ENCODE data around the gene NAT10.
A peak's percentile ranks its signal among the peaks of the same experiment; 100 is the strongest.
"Not testable (repeated sequence)": the region's sequence is repeated elsewhere in the genome, so short reads cannot be mapped to it uniquely, and the experiment has no call there.

NAT10 gene

DNA sequence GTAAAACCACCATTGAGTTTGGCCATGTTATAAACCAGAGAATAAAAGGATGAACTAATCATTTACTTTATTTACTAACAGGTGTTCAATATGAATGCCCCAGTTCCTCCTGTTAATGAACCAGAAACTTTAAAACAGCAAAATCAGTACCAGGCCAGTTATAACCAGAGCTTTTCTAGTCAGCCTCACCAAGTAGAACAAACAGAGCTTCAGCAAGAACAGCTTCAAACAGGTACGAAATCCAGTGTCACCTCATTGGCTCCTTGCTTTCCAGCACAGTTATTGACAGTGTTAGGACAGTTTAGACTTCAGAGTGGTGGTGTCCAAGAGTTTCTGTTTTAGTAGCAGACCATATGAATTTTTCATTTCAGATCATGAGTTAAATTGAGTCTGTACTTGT, 13.6 kb upstream of the NAT10 start:
- no peak for TF ChIP-seq Cebpa-rat (IDR thresholded peaks at IDR 0.05)

DNA sequence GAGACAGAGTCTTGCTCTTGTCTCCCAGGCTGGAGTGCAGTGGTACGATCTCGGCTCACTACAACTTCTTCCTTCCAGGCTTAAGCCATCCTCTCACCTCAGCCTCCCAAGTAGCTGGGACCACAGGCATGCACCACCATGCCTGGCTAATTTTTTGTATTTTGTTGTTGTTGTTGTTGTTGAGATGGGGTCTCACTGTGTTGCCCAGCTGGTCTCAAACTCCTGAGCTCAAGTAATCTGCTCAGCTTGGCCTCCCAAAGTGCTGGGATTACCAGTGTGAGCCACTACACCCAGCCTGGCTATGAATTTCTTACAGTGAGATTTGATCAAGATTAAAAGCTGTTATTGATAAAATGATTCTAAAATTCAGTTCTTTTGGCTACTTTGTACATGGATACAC, 10.5 kb upstream of the NAT10 start:
- not testable (repeated sequence) for H3K27me3 ChIP-seq; H3K4me2 ChIP-seq; H3K27ac ChIP-seq; H3K4me3 ChIP-seq; H3K9me3 ChIP-seq (replicated peaks in 1 of 11)
- Histone ChIP-seq H3K9ac (0 out of 22 replicates have a peak overlapping the region, but pooled peaks of 1 of the 11 experiments have one; percentile 13), H3K4me1 (peaks cover 0 to 13% (median 0%) of the 10 kb centered on the region in 10 experiments; a peak in 5 of 20 replicates), H3K36me3 (peaks cover 100% of the 10 kb centered on the region in 11 experiments), H4K20me1 (peaks cover 47 to 96% (median 86%) of the 10 kb centered on the region in 11 experiments; a peak in 21 of 22 replicates)

More for the DNA sequence above, 13.6 kb upstream of the NAT10 start:
- H3K27ac ChIP-seq = no peak overlapping the region
- H3K4me1 ChIP-seq = peaks cover 2 to 7% (median 3%) of the 10 kb centered on the region in 10 experiments; a peak in 16 of 20 replicates
- no peak overlapping the region for H3K4me3 ChIP-seq
- no peaks in the 10 kb centered on the region for H3K27me3 ChIP-seq
- H3K9ac ChIP-seq = no peak overlapping the region
- peaks cover 61 to 100% (median 96%) of the 10 kb centered on the region in 11 experiments; a peak in 21 of 22 replicates for H4K20me1 ChIP-seq
- H3K4me2 ChIP-seq = no peak overlapping the region
- H3K36me3 ChIP-seq = peaks cover 98 to 100% (median 99%) of the 10 kb centered on the region in 11 experiments
- no peaks in the 10 kb centered on the region for H3K9me3 ChIP-seq (replicated peaks in 1 of 11)

DNA sequence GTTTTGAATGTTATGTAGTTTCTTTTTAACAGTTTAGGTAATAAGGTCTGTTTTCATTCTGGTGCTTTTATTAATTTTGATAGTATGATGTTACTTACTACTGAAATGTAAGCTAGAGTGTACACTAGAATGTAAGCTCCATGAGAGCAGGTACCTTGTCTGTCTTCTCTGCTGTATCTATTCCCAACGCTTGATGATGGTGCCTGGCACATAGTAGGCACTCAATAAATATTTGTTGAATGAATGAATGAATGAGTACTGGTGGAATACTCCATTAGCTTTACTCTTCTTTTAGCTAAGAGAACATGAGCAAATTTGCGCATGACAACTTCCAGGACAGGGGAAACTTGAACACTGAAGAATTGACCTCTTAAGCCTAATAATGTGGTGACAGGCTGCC, 6.6 kb upstream of the NAT10 start:
- Histone ChIP-seq H3K27me3 (no peaks in the 10 kb centered on the region), H3K4me2 (no peak overlapping the region), H3K4me3 (no peak overlapping the region), H3K9ac (no peak overlapping the region), H3K27ac (no peak overlapping the region), H4K20me1 (peaks cover 28 to 66% (median 48%) of the 10 kb centered on the region in 11 experiments; a peak in 20 of 22 replicates), H3K36me3 (peaks cover 83 to 97% (median 92%) of the 10 kb centered on the region in 11 experiments), H3K9me3 (replicated peaks in 1 of 11) (no peaks in the 10 kb centered on the region), H3K4me1 (peaks cover 3 to 26% (median 14%) of the 10 kb centered on the region in 10 experiments)
- no peak for TF ChIP-seq Cebpa-rat (IDR thresholded peaks at IDR 0.05)

DNA sequence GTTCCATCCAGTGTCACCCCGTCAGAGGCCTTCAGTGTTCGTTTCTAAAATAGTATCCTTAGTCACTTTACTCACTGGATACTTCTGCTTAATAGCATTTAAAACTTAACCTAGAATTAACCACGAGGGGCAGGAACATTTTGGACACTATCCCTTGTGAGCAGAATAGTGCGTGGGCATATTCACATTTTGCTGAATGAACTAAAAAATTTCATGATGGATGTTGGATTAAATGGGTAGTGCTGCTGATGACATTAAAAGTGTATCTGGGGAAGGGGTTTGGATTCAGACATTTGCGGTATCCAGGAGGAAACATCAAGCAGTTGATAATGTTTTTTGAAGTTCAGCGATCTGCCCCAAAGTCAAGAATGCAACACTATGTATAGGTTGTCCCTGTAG, 750 bp upstream of the NAT10 start:
- Histone ChIP-seq H3K36me3 (peaks cover 44 to 66% (median 62%) of the 10 kb centered on the region in 11 experiments), H3K4me3 (peak overlapping the region; percentile 75 to 94 (median 87)), H3K9ac (peak overlapping the region; percentile 88 to 99 (median 93)), H4K20me1 (peaks cover 0 to 18% (median 1%) of the 10 kb centered on the region in 11 experiments; a peak in 4 of 22 replicates), H3K4me2 (peak overlapping the region; percentile 72 to 93 (median 86)), H3K4me1 (peaks cover 32 to 54% (median 44%) of the 10 kb centered on the region in 10 experiments), H3K27me3 (no peaks in the 10 kb centered on the region), H3K9me3 (replicated peaks in 1 of 11) (no peaks in the 10 kb centered on the region), H3K27ac (peak overlapping the region; percentile 87 to 97 (median 93))
- no peak for TF ChIP-seq Cebpa-rat (IDR thresholded peaks at IDR 0.05)

DNA sequence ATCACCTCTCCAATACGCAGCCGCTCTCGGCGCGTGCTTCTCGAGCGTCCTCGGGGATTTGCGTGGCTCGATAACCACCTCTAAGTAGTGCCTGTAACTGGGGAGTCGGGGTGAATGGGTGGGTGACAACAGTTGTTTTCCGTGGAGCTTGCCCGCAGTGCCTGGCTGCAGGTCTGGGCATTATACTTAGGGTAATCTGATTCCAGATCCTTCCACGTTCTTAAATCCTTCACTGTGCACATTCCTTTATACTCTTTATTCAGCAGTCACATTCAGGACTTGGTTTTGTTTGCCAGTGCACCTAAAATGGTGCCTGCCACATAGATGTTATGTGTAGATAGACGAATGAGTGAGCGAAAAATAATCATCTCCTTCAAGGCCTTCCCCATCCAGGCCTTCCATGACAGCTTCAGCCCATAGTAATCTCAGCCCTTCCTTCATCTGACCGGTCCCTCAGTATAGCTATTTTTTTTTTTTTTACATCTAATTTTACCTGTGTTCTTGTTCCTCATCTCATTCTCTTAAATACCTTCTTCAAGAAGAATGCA, 602 bp downstream of the NAT10 start:
- H3K27ac ChIP-seq = peak overlapping the region; percentile 87 to 97 (median 93)
- no peaks in the 10 kb centered on the region for H3K27me3 ChIP-seq
- peaks cover 37 to 54% (median 46%) of the 10 kb centered on the region in 10 experiments for H3K4me1 ChIP-seq
- peak overlapping the region; percentile 88 to 99 (median 93) for H3K9ac ChIP-seq
- peak overlapping the region; percentile 78 to 96 (median 91) for H3K4me2 ChIP-seq
- no peak for TF ChIP-seq Cebpa-rat (IDR thresholded peaks at IDR 0.05)
- H3K4me3 ChIP-seq = peak overlapping the region; percentile 75 to 94 (median 87)
- no peaks in the 10 kb centered on the region for H3K9me3 ChIP-seq (replicated peaks in 1 of 11)
- peaks cover 0 to 22% (median 0%) of the 10 kb centered on the region in 11 experiments; a peak in 5 of 22 replicates for H4K20me1 ChIP-seq
- peaks cover 44 to 66% (median 62%) of the 10 kb centered on the region in 11 experiments for H3K36me3 ChIP-seq

DNA sequence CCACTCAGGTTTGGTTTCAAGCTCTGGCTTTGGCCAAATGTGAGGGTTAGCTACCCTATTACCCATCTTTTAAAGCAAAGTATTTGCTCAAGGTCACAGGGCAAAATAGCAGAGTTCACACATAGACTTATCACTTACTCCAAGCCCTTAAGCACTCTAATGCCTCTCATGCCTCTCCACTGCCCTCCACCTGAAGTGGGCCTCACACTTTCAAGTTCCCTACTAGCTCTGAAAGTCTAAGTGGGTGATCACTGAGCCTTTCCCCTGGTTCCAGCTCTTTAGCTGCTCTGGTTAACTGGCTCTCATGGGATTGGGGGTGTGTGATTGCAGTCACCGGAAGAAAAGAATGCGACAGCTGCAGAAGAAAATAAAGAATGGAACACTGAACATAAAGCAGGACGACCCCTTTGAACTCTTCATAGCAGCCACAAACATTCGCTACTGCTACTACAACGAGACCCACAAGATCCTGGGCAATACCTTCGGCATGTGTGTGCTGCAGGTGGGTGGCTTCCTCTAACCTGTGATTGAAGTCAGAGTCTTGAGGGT, 6.4 kb downstream of the NAT10 start:
- no peaks in the 10 kb centered on the region for H3K27me3 ChIP-seq
- H3K27ac ChIP-seq = no peak overlapping the region
- peaks cover 13 to 29% (median 19%) of the 10 kb centered on the region in 10 experiments for H3K4me1 ChIP-seq
- H3K9me3 ChIP-seq (replicated peaks in 1 of 11) = no peaks in the 10 kb centered on the region
- peaks cover 91 to 100% (median 98%) of the 10 kb centered on the region in 11 experiments for H3K36me3 ChIP-seq
- H3K4me3 ChIP-seq = no peak overlapping the region
- peaks cover 0 to 80% (median 15%) of the 10 kb centered on the region in 11 experiments; a peak in 10 of 22 replicates for H4K20me1 ChIP-seq
- peak overlapping the region in 5 of 11 experiments; percentile 11 to 24 (median 20); a peak in 3 of 22 replicates for H3K9ac ChIP-seq
- peak overlapping the region in 4 of 11 experiments; percentile 9 to 36 (median 17); a peak in 5 of 22 replicates for H3K4me2 ChIP-seq
- TF ChIP-seq Cebpa-rat (IDR thresholded peaks at IDR 0.05) = no peak

DNA sequence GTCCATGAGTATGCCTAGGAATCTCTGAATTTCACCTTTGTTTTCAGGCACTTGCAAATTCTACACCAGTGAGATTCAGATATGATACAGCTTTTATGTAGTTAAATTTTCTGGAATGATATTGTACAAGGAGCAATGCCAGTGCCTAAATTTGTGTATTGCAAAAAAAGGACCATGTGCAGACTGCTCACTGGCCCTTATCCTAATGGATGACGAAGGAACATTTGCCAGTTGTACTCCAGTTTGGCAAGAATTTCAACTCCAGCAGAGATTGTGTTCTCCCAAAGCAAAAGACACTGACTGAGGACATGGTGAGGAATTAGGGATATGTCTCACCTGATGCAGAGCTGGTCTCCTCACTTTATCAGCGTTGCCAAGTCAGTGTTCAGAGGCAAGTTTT, 8.6 kb downstream of the NAT10 start:
- Histone ChIP-seq H3K4me3 (no peak overlapping the region), H3K9ac (no peak overlapping the region), H3K36me3 (peaks cover 100% of the 10 kb centered on the region in 11 experiments), H4K20me1 (peaks cover 0 to 100% (median 23%) of the 10 kb centered on the region in 11 experiments; a peak in 12 of 22 replicates), H3K4me1 (peaks cover 0 to 15% (median 10%) of the 10 kb centered on the region in 10 experiments; a peak in 13 of 20 replicates), H3K9me3 (replicated peaks in 1 of 11) (no peaks in the 10 kb centered on the region), H3K27me3 (no peaks in the 10 kb centered on the region), H3K27ac (no peak overlapping the region), H3K4me2 (no peak overlapping the region)
- TF ChIP-seq Cebpa-rat (IDR thresholded peaks at IDR 0.05) = no peak

DNA sequence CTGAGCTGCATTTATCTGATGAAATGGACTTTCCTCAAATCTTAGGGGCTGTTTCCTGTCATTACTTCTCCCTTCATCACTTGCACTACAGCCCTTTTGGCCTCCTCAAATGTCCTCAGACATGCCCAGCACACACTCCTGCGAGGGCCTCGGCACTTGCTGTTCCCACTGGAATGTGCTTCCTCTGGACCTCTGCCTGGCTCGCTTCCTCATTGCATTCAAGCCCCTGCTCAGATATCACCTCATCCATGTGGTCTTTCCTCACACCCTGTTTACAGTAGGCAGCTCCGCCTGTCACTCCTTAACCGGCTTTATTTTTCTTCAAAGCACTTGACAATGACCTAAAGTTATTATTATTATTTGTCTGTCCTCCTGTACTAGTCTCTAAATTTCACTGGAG, 9.0 kb downstream of the NAT10 start:
- Histone ChIP-seq H4K20me1 (peaks cover 0 to 99% (median 28%) of the 10 kb centered on the region in 11 experiments; a peak in 12 of 22 replicates), H3K9me3 (replicated peaks in 1 of 11) (no peaks in the 10 kb centered on the region), H3K4me2 (no peak overlapping the region), H3K27me3 (no peaks in the 10 kb centered on the region), H3K4me3 (no peak overlapping the region), H3K4me1 (peaks cover 0 to 15% (median 10%) of the 10 kb centered on the region in 10 experiments; a peak in 13 of 20 replicates), H3K27ac (no peak overlapping the region), H3K36me3 (peaks cover 100% of the 10 kb centered on the region in 11 experiments), H3K9ac (no peak overlapping the region)
- TF ChIP-seq Cebpa-rat (IDR thresholded peaks at IDR 0.05) = no peak

DNA sequence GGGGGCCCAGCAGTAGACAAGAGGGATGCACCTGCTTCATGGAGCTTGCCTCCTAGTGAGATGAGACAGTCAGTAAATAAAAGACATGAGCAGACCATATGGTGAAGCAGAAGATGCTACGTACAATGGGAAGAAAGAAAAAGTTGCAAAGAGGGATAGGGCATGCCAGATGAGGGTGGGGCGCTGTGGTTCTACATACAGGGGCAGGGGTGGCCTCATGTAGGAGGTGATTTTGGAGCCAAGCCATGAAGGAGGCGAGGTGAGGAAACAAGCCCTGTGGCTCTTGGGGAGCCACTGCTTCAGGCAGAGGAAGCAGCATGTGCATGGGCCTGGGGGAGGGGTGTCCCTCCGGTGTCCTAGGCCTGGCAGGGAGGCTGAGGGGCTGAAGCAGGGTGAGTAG, 15.2 kb downstream of the NAT10 start:
- H3K9ac ChIP-seq = no peak overlapping the region; a peak in 1 of 22 replicates
- H3K27me3 ChIP-seq = no peaks in the 10 kb centered on the region

More for the DNA sequence above, 15.2 kb downstream of the NAT10 start:
- no peak overlapping the region for H3K4me3 ChIP-seq
- H4K20me1 ChIP-seq = peaks cover 0 to 85% (median 49%) of the 10 kb centered on the region in 11 experiments; a peak in 14 of 22 replicates
- H3K4me1 ChIP-seq = no peaks in the 10 kb centered on the region
- no peak overlapping the region for H3K27ac ChIP-seq
- no peak for TF ChIP-seq Cebpa-rat (IDR thresholded peaks at IDR 0.05)
- H3K4me2 ChIP-seq = no peak overlapping the region
- H3K36me3 ChIP-seq = peaks cover 98 to 100% (median 100%) of the 10 kb centered on the region in 11 experiments
- no peaks in the 10 kb centered on the region for H3K9me3 ChIP-seq (replicated peaks in 1 of 11)
